Neural crest cell (in vitro differentiated cells): Measurements from ENCODE around the gene SEMA3F. TPM values are rescaled to one million over a fixed set of nuclear protein-coding genes. Genes with fewer than 3 reads are reported as not detected.

Experiments used
- DNase-seq: peaks from one replicate; pipeline ENCODE4 v3.0.0; 2021; ENCODE audit warnings: low read depth, mixed read lengths, low spot score
- H3K27ac Mint-ChIP-seq: one replicate; pipeline ENCODE4 v1.8.0; 2021; ENCODE audit warnings: mild to moderate bottlenecking, mixed read lengths; ENCODE audit not compliant: unreplicated experiment
- H3K27me3 Mint-ChIP-seq: 2 replicates; pipeline ENCODE4 v1.8.0; 2021; ENCODE audit warnings: low read depth, mild to moderate bottlenecking, mixed read lengths
- H3K36me3 Mint-ChIP-seq: 2 replicates; pipeline ENCODE4 v1.8.0; 2021; ENCODE audit warnings: low read depth, mild to moderate bottlenecking, mixed read lengths
- H3K4me1 Mint-ChIP-seq: 2 replicates; pipeline ENCODE4 v1.8.0; 2021; ENCODE audit warnings: mixed read lengths
- H3K4me3 Mint-ChIP-seq: one replicate; pipeline ENCODE4 v1.8.0; 2021; ENCODE audit warnings: mild to moderate bottlenecking, mixed read lengths
- H3K9me3 Mint-ChIP-seq: 2 replicates; pipeline ENCODE4 v1.8.0; 2021; ENCODE audit warnings: mixed read lengths
- total RNA-seq: library from RNA; stranded (reverse); gene quantifications from 2 replicates; pipeline ENCODE4 v1.2.1, GENCODE V29; 2021
- TF ChIP-seq, protein P1 (sequence below): fragments of 200-600 bp; sonication (generic); conservative IDR thresholded peaks from 2 replicates; pipeline ENCODE4 v1.5.0; 2021; ENCODE audit warnings: antibody characterized with exemption, mild to moderate bottlenecking

The SEMA3F gene
- total RNA-seq, 1 donor from 2014 or later: 4.2 TPM

DNA sequence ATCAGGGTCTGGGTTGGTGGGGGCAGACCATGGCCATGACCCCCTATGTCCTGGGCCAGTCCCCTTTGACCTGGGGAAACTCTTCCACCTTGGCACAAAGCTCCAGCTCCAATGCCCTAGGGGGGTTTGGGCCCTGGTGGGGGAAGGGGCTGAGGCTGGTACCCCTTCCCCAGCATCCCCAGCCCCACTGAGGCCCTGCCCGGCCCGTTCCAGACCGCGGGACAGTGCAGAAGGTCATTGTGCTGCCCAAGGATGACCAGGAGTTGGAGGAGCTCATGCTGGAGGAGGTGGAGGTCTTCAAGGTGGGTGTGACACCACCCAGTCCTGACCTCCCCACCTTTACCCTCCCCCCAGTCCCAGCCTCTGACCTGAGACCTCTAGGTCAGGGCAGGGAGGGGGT, 30.1 kb downstream of the SEMA3F start:
- Mint-ChIP-seq H3K4me1 (peaks cover 5% of the 10 kb centered on the region), H3K9me3 (no peaks in the 10 kb centered on the region), H3K4me3 (no peak overlapping the region)

DNA sequence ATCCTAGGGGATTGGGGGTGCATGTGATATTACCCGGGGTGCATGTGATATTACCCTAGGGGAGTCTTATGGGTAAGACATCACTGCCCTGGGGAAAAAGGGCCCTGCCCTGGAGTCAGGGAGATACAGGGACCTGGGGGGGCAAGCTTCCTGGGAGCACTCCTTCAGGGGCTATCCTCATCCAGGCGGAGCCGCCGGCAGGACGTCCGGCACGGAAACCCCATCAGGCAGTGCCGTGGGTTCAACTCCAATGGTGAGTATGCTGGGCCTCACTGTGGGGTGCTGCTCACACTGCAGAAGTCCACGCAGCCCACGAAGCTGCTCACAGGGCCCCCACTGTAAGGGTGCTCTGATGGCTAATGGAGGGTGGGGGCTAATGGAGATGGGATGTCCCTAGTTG, 31.0 kb downstream of the SEMA3F start:
- Mint-ChIP-seq H3K36me3 (no peaks in the 10 kb centered on the region), H3K27me3 (peaks cover 2% of the 10 kb centered on the region), H3K9me3 (no peaks in the 10 kb centered on the region), H3K4me1 (peaks cover 5% of the 10 kb centered on the region), H3K4me3 (no peak overlapping the region), H3K27ac (no peak overlapping the region)
- no peak for DNase-seq
- TF ChIP-seq, protein P1, sequence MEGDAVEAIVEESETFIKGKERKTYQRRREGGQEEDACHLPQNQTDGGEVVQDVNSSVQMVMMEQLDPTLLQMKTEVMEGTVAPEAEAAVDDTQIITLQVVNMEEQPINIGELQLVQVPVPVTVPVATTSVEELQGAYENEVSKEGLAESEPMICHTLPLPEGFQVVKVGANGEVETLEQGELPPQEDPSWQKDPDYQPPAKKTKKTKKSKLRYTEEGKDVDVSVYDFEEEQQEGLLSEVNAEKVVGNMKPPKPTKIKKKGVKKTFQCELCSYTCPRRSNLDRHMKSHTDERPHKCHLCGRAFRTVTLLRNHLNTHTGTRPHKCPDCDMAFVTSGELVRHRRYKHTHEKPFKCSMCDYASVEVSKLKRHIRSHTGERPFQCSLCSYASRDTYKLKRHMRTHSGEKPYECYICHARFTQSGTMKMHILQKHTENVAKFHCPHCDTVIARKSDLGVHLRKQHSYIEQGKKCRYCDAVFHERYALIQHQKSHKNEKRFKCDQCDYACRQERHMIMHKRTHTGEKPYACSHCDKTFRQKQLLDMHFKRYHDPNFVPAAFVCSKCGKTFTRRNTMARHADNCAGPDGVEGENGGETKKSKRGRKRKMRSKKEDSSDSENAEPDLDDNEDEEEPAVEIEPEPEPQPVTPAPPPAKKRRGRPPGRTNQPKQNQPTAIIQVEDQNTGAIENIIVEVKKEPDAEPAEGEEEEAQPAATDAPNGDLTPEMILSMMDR: no peak

More for the DNA sequence above, 30.1 kb downstream of the SEMA3F start:
- Mint-ChIP-seq H3K27ac (no peak overlapping the region), H3K27me3 (peaks cover 2% of the 10 kb centered on the region), H3K36me3 (no peaks in the 10 kb centered on the region)
- TF ChIP-seq, protein P1: no peak
- DNase-seq: no peak

DNA sequence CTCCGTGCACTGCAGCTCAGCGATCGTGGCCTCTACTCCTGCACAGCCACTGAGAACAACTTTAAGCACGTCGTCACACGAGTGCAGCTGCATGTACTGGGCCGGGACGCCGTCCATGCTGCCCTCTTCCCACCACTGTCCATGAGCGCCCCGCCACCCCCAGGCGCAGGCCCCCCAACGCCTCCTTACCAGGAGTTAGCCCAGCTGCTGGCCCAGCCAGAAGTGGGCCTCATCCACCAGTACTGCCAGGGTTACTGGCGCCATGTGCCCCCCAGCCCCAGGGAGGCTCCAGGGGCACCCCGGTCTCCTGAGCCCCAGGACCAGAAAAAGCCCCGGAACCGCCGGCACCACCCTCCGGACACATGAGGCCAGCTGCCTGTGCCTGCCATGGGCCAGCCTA, 32.6 kb downstream of the SEMA3F start:
- H3K27ac Mint-ChIP-seq: peak overlapping the region; percentile 27
- H3K36me3 Mint-ChIP-seq: no peaks in the 10 kb centered on the region
- no peak for DNase-seq
- no peaks in the 10 kb centered on the region for H3K9me3 Mint-ChIP-seq
- H3K4me3 Mint-ChIP-seq: no peak overlapping the region
- peaks cover 8% of the 10 kb centered on the region for H3K4me1 Mint-ChIP-seq
- peaks cover 5% of the 10 kb centered on the region for H3K27me3 Mint-ChIP-seq
- TF ChIP-seq, protein P1: no peak

DNA sequence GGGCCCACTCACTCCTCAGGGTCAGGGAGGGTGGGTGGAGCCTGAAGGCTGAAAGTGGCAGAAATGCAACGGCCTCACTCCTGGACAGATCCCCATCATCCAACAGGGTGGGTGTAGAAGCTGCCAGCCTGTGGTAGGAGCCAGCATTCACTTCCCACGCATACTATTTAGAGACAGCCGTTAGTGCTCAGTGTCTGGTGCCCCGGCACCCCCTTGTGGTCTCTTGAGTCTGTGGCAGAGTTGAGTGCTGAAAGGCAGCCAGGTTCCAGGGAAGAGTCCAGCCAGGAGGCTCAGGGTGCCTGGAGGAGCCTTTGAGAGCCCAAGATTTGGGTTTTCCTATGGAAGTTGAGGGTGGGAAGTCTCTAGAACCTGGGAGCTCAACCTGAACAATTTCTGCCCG, 34.1 kb downstream of the SEMA3F start:
- Mint-ChIP-seq H3K9me3 (no peaks in the 10 kb centered on the region), H3K27me3 (peaks cover 6% of the 10 kb centered on the region), H3K4me1 (peaks cover 8% of the 10 kb centered on the region), H3K36me3 (no peaks in the 10 kb centered on the region), H3K27ac (peak overlapping the region; percentile 78), H3K4me3 (no peak overlapping the region)
- DNase-seq: peak; percentile 51
- TF ChIP-seq, protein P1: peak; percentile 82

DNA sequence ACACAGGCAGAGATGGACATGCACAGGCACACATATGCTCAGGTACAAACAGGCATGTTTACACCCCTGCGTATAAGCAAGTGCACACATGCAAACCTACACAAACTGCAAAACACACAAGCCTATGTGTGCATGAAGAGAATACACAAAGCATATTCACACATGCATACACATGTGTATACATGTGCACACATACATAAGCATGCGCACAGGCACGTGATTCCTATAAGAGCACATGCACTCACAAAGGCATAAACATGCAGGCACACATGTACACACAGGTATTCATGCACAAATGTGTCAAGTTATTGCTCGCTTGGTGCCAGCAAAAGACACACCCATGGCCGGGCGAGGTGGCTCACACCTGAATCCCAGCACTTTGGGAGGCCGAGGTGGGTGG, 34.9 kb downstream of the SEMA3F start:
- H3K36me3 Mint-ChIP-seq: no peaks in the 10 kb centered on the region
- no peak for DNase-seq
- no peaks in the 10 kb centered on the region for H3K9me3 Mint-ChIP-seq
- peaks cover 8% of the 10 kb centered on the region for H3K4me1 Mint-ChIP-seq
- no peak overlapping the region for H3K27ac Mint-ChIP-seq
- peaks cover 9% of the 10 kb centered on the region for H3K27me3 Mint-ChIP-seq
- TF ChIP-seq, protein P1: no peak
- H3K4me3 Mint-ChIP-seq: no peak overlapping the region
